CD4-positive, alpha-beta T cell treated with Interleukin-17A for 1 hour (primary cell): ENCODE results near the gene EGF.
"Not testable (repeated sequence)": the region's sequence is repeated elsewhere in the genome, so short reads cannot be mapped to it uniquely, and the experiment has no call there.

Experiments
- DNase-seq: peaks from one replicate; pipeline ENCODE4 v3.0.0-alpha.2; 2020

Gene EGF

DNA sequence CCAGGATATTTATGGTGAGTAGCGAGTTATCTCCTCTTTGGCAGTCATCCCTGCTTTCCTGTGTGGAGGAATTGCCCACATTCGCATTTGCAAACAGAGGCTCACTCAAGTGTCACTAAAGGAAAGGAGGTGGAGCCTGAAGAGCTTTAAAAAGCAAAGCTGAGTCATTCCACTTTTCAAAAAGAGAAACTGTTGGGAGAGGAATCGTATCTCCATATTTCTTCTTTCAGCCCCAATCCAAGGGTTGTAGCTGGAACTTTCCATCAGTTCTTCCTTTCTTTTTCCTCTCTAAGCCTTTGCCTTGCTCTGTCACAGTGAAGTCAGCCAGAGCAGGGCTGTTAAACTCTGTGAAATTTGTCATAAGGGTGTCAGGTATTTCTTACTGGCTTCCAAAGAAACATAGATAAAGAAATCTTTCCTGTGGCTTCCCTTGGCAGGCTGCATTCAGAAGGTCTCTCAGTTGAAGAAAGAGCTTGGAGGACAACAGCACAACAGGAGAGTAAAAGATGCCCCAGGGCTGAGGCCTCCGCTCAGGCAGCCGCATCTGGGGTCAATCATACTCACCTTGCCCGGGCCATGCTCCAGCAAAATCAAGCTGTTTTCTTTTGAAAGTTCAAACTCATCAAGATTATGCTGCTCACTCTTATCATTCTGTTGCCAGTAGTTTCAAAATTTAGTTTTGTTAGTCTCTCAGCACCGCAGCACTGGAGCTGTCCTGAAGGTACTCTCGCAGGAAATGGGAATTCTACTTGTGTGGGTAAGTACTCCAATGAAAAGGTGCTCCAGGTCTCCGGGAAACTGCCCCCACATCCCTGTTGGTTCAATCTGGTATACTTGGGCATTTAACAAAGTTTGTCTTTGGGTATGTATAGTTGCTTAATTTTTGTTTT is at the start of gene EGF:
EGF (plus strand) TSS at position 178 of the 890 bp plus-strand sequence; CDS start at position 631, 453 bp downstream.
- DNase-seq: no peak

DNA sequence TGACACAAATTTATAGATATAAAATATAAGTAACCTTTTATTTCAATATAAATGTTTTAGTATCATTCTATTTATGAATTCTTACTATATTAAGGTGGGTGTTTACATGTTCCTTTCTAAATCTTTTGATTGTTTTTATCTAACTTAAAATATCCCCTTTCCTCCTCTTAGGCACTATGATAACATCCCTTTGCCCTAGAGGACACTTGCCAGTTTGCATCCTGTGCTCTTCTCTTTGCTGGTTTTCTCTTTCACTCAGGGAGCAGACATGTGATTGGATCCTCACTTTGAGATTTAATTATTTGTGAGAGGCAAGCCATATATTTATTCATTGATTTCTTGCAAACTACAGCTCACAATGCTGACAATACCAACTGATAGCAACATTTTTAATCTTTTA is 48.5 kb upstream of the EGF start:
- DNase-seq: no peak

DNA sequence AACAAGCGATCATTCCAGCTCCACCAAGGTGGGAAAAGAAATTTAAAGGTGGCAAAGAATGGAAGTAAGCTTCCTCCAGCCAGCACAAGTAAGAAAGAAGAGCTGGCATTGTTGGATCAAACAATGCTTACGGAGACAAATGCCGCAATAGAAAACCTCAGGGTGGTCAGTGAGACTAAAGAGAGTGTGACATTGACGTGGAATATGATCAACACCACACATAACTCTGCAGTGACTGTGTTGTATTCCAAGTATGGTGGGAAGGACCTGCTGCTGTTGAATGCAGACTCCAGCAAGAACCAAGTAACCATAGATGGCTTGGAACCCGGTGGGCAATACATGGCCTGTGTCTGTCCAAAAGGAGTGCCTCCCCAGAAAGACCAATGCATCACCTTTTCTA is 42.6 kb upstream of the EGF start:
- no peak for DNase-seq

DNA sequence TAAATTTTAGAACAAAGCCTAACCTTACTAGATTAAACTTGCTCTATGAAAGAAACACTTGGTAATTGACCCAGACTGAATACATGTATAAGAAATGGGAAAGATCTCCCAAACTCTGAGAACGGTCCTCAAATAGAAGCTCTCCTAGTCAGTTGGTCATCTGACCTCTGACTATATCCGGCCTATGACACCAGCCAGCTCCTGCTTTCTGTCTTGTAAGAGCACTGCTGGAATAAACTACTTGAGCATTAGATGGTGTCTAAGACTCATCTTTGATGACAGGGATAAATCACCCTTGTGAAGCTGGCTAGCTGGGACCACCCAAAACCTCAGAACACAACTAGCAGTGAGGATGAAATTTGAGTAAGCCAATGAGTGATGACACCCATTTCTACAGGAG is 40.6 kb upstream of the EGF start:
- no peak for DNase-seq

DNA sequence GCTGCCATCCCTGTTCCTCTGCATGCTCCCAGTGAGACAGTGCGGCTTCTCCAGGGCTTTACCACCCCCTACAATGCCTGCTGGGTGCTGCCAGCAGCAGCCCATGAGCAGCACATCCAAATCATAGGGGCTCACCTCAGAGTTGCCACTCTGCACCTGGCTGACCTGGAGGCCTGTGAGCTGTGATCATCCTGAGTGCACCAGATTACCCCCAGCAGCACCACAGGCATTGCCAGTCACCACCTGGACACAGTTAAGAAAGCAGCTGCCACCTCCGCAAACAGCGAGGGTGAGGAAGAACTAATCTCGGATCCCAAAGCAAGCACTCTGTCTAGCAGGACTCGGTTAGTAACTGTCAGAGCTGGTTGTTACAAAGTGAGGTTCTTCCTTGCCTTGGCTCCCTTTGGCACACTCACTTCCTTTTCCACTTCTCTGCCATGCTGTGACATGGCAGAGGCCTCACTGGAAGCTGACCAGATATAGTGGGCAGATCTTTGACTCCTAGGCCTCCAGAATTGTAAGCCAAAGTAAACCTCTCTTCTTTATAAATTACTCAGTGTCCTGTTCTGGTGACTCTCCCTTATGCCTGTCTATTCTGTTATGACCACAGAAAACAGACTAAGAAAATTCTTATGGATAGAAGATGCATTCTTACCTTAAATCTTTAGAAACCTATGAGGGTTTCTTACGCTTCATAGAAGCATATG is 39.6 kb upstream of the EGF start:
- DNase-seq: no peak

DNA sequence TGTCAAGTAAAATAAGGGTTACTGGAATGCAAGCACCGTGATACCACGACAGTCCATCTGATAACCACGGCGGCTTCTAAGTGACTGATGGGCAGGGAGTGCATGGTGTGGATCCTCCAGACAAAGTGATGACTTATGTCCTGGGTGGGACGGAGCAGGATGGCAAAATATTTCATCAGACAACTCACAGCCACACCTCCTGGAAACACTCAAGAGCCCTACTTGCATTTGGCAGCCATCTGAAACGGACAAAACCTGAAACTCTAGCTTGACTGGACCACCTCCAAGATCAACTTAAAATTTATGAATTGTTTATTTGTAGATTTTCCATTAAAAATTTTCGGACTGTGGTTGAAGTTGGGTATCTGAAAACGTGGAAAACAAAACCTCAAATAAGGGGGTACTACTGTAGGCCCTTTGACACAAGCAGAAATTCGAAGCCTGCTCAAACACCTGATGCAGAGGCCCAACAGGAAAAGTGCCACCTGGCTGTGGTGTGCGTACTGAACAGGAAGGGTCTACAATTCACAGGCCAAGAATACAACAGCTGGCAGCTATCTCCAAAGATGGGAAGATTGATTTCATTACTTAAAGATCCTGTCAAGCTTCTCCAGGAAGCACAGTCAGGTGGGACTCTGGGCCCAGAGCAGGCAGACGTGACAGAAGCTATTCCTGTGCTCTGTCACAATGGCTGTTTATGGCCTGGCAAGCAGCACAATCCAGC is 38.7 kb upstream of the EGF start:
- no peak for DNase-seq

DNA sequence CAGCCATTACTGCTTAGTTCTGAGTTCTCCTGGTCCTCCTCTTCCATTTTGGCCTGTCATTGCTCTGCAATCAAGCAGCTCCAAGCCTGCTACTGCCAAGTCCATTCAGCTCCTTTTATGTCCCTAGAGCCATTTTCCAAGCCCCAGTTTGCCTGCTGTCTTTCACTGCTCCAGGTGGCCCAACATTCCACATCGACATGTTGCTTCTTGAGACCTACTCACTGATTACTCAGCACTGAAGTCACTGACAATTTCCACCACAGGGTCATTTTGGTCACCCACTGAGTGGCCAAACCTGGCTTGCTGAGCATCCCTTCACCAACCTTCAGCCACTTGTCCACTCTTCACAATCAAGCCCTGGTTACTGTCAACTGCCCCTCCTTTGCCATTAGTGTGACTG is 37.6 kb upstream of the EGF start:
- DNase-seq: no peak

DNA sequence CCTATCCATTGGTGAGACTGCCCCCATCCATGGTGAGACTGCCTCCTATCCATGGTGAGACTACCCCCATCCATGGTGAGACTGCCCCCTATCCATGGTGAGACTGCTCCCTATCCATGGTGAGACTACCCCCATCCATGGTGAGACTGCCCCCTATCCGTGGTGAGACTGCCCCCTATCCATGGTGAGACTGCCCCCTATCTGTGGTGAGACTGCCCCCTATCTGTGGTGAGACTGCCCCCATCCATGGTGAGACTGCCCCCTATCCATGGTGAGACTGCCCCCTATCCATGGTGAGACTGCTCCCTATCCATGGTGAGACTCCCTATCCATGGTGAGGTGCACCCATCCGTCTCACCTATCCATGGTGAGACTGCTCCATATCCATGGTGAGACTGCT is 37.1 kb upstream of the EGF start:
- not testable (repeated sequence) for DNase-seq

DNA sequence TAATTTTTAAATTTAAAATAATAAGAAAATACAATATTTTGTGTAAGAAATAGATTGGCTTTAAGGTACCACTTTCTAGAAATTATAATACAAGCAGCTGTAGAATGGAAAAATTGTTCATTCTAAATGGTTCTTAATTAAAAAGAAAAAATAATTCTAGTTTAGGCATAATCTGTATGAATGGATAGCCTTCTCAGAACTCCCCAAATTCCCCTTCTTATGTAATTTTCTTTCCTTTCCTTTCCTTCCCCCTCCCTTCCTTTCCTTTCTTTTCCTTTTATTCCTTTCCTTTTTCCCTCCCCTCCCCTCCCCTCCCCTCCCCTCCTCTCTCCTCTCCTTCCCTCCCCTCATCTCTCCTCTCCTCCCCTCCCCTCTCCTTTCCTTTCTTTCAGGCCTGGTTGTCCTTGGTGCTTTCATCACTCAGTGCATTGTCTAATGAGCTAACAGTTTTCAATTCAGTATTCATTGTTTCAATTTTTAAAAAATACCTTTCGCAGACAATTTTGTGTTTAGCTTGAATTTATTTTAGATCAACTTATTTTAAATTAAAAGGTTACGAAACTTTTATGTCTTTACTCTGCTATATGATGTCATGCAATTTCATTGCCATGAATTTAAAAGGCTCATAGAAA is 35.9 kb upstream of the EGF start:
- no peak for DNase-seq

DNA sequence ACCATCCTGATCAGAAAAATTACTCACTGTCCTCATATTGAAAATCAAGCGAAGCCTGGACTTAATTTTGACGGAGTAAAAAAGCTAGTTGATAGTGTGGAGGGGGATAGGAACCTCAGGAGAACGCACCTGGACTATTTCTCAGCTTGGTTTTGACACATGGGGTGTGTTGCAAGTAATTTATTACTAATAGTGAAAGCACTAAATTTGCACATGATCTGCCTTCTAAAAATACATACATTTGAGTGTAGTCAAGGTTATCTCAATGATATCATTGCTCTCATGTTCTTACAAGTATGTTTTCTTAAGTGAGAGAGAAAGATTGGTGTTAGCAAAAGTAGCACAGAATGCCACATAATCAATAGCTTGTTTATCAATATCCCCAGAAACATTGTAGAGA is 35.3 kb upstream of the EGF start:
- no peak for DNase-seq

DNA sequence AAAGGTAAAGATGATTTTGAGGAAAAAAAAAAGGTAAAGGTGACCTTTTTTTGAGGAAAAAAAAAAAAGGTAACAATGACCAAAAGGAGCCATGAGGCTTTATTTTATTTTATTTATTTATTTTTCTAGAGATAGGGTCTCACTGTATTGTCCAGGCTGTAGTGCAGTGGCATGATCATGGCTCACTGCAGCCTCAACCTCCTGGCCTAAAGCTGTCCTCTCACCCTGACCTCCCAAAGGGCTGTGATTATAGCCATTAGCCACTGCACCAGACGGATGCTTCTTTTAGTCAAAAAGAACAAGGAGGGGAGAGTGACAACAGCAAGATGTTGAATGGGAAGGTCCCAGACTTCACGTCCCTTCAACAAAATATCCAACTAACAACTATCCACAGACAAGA is 34.3 kb upstream of the EGF start:
- no peak for DNase-seq

DNA sequence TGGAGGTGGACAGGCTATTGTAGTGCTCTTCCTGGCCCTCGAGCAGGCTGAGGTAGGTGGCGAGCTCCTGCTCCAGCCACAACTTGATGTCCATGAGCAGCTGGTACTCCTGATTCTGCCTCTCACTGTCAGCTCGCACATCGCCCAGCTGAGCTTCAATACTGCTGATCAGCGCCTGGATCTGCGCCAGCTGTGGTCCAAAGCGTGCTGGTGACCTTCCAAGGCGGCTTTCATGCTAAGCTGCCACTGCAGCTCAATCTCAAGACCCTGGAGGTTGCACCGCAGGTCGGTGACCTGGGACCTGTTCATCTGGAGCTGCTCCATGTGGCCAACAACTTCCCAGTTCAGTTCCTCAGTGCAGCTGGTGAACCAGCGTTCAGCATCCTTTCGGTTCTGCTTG is 33.6 kb upstream of the EGF start:
- no peak for DNase-seq

DNA sequence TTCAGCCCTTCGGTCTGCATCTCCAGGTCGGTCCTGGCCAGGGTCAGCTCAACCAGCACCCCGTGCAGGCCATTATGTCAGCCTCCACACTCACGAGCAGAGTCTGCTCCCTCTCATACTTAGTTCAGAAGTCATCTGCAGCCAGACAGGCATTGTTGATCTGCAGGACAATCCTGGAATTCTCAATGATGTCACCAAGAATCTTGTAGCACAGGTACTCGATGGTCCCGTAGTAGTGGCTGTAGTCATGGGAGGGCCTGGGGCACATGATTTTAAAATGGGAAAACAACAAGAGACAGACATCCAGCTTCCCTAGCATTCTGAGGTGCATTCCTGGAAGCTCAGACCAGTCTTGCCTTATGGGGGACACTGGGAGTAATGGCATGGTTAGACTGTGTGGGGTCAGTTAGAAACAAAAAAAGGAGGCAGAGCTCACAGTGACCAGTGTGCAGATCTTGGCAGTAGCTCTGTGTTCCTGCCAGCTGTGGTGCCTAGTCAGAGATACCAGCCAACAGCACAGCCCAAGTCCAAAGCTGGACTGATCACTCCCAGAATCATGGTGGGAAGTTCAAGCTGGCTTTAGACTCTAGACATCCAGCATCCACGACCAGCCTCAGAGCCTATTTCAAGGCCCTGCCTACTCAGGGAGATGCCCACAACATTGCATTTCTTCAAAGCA is 32.9 kb upstream of the EGF start:
- no peak for DNase-seq

DNA sequence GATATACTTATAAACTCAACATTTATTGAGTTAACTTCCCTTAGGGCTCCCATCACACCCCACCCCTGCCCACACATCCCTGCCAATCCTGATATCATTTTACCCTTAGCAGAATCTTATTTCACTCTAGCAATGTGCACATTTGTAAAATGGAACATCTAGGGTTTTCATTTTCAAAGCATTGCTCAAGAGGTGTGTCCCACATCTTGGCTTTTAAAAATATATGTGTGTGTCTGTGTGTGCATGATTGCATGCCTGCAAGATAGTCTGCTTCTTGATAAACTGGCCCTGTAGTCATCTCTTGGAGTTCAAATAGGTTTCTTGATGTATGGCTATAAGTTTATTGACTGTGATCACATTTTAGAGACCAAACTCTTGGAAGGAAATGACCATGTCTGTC is 26.4 kb upstream of the EGF start:
- no peak for DNase-seq

DNA sequence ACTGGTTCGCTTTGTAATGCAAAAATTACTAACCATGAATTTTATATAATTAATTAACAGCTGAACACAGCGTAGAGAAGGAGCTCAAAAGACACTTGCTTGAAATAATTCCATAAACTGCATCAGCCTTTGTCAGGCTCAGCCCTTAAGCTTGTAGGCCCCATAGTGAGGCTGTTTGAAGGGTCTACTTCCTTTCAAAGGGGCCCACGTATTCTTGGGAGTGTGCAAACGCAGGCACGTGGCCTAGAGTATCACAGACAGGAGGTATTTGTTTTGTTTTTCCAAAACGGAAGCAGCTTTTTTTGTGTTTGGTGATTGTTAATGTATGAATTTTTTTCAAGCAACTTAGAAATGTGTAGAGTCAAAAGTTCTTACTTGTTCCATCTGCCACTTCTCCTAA is 25.6 kb upstream of the EGF start:
- no peak for DNase-seq

DNA sequence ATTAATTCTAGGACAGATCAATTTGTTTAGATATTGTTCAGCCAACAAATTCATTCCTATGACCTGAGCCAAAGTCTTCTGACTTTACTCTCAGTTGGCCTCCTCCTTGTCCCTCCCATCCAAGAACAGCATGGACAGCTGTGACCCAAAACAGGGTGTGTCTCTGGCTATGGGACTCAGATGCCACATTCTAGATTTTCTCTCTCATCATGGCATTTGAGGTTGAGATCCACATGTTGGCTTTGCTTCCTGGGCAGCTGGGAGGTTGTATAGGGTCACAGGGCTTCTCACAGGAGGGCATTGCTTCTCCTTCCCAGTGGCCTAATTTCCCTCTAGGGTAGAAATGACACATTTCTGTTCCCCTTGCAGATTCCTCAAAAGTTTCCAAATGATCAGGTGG is 22.6 kb upstream of the EGF start:
- DNase-seq: no peak

DNA sequence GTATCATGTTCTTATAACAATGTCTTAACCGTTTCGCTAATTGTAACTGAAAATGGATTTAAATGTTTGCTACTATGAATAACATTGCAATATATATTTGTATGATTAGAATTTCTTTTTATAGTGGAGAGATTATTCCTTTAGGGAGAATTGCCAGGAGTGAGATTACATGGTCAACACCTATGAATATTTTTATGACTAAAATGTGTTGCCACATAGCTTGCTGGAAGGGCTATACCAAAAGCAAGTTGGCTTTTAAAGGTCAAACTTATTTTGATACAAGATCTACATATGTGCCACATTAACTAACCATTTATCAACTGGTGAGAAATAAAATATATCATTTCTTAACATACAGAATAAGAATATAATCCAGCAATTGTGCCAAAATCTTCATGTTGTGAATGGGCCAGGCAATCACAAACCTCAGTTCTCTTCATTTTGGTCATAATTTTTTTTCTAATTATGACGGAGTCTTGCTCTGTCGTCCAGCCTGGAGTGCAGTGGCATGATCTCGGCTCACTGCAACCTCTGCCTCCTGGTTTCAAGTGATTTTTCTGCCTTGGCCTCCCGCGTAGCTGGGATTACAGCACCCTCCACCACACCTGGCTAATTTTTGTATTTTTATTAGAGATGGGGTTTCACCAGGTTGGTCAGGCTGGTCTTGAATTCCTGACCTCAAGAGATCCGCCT is 10.0 kb upstream of the EGF start:
- no peak for DNase-seq

DNA sequence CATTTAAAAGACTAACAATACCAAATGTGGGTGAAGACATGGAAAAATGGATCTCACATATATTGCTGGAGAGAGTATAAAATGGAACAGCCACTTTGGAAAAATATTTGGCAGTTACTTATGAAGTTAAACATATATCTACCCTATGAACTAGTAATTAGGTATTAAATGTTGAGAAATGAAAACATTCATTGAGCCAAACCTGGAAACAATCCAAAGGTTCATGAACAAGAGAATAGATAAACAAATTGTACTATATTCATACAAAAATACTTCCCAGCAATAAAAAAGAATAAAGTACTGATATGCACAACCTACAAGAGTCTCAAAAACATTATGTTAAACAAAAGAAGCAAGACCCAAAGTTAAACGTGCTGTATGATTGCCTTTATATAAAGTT is 4.0 kb upstream of the EGF start:
- DNase-seq: no peak

DNA sequence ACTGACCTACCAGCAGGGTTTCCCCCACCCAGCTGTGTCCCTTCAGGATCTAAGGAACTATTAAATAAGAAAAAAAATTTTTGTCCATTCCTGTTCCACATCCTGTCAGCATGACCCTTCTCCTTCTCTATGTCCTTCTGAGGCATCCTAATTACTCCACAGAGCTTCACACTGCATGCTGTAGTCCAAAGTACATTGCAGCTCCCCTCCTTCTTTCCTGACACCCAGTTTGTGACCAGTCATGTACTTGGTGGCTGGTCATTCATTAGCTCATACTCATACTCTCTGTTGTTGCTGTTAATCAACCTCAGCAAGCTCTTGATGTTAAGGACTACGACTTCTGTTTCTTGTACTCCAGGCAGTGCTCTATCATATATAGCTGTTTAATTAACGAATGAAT is 2.4 kb upstream of the EGF start:
- no peak for DNase-seq

DNA sequence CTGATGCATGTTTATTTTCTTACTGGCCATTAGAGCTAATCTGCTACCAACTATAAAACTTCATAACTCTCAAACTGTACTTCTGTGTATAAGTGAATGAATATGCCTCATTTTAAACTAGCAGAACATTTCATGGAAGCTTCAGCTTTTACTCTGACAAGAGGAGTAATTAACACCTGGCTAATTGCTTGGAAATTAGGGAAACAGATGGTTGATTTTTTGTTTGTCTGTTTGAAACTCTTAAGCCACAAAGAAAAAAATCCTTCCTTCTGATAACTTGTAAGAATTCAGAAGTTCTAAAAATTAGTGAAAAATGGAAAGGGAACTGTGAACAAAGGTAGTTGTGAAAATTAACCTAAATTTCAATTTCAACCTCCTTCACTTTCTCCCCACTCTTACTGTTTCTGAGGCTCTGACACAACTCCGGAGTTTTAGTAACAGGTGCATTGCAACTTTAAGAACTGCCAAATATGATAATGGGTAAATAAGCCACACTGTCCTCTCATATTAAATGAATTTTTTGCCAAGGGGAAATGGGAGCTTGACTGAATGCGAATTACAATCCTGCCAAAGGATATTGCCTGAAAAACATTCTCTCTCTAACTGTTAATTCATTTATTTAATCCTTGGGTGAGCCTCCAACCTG is 1.0 kb downstream of the EGF start:
- no peak for DNase-seq

DNA sequence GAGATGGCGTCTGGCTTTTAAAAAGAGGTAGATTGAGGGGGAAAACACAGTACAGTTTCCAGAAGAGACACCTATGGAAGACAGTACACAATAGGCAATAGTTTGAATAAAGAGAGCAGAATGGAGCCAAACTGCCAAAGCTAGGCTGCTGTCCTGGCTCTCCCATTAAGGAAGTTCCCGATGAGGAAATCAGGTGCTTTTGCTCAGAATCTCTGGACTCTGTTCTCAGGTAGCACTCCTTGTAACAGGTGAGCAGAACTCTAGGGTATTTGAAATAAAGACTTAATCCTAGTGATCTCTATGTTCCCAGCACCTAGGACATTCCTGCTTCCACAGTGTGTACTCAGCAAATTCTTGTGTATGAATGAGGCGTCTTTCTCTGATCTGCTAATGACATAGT is 1.6 kb downstream of the EGF start:
- no peak for DNase-seq
